Measurements from ENCODE around the gene ZNF470.

Gene ZNF470

GRCh38 chr19:56611288-56611687 is 44.0 kb downstream of the ZNF470 start:
- DNase-seq: no peak

- no peak for DNase-seq
Observed at GRCh38 chr19:56612737-56613136, 45.5 kb downstream of the ZNF470 start.

GRCh38 chr19:56613639-56614038 is 46.4 kb downstream of the ZNF470 start:
- no peak for DNase-seq

GRCh38 chr19:56617531-56617930 is 50.3 kb downstream of the ZNF470 start:
- DNase-seq: no peak

- no peak for DNase-seq
Observed at GRCh38 chr19:56619121-56619520, 51.9 kb downstream of the ZNF470 start.

GRCh38 chr19:56622374-56622773 is 55.1 kb downstream of the ZNF470 start:
- DNase-seq: no peak

- no peak for DNase-seq
Observed at GRCh38 chr19:56623006-56623405, 55.7 kb downstream of the ZNF470 start.

GRCh38 chr19:56625708-56626107 is 58.4 kb downstream of the ZNF470 start:
- no peak for DNase-seq

GRCh38 chr19:56633021-56633420 is 65.8 kb downstream of the ZNF470 start:
- no peak for DNase-seq

- DNase-seq: peak; percentile 91
Observed at GRCh38 chr19:56637976-56638555, 70.8 kb downstream of the ZNF470 start.

Measured in RPMI8226 (cell line).